ENCODE measurements around the gene HRC. TPM values are rescaled to one million over a fixed set of nuclear protein-coding genes. Genes with fewer than 3 reads are reported as not detected.

The HRC gene
- total and polyA plus RNA-seq, 2 donors = 3.8 to 5.2 TPM

DNA sequence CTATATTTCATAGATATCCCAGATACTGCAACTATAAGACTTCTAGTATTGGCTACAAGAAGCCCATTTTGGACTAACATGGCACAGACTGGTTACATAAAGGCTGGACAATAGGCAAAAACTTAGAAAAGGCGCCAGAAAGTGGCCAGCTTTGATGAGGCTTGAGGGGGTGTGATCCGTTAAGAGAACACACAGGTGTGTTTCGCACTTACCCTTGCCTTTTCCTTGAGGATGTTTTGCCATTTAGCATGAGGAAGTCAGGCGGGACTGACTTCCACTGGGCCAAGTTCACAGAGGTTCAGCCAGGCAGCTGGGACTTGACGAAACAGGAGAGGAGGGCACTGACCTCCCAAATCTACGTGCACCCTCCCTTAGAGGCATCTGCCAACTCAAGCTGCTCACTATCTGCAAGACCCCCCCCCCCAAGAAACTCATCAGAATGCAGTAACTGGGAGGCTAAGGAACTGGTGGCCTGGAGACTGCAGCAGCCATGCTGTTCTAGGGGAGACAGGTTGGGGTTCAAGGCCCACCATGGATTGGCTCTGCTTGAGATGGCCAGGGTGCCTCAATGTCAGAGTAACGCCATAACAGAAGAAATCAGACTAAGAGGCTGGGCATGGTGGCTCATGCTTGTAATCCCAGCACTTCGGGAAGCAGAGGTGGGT, 45.5 kb downstream of the HRC start:
- DNase-seq (ENCODE audit: extremely low spot score) = no peak
- H3K4me1 ChIP-seq (ENCODE audit: insufficient read depth) = no peaks in the 10 kb centered on the region
- no peak overlapping the region for H3K4me3 ChIP-seq (ENCODE audit: low read depth, low read length)
- 78% methylated on average over 8 of the region's 8 CpGs for WGBS
- no peak overlapping the region for H3K27ac ChIP-seq (ENCODE audit: low read depth)
- H3K36me3 ChIP-seq (ENCODE audit: insufficient read depth) = peaks cover 4% of the 10 kb centered on the region

- Histone ChIP-seq H3K4me1 (ENCODE audit: insufficient read depth) (no peaks in the 10 kb centered on the region), H3K4me3 (ENCODE audit: low read depth, low read length) (no peak overlapping the region), H3K36me3 (ENCODE audit: insufficient read depth) (peaks cover 4% of the 10 kb centered on the region), H3K27ac (ENCODE audit: low read depth) (no peak overlapping the region)
- no peak for DNase-seq (ENCODE audit: extremely low spot score)
- 72% methylated on average over 5 of the region's 5 CpGs for WGBS
Measured at GRCh38 chr19:49109051-49109450, 46.1 kb downstream of the HRC start.

DNA sequence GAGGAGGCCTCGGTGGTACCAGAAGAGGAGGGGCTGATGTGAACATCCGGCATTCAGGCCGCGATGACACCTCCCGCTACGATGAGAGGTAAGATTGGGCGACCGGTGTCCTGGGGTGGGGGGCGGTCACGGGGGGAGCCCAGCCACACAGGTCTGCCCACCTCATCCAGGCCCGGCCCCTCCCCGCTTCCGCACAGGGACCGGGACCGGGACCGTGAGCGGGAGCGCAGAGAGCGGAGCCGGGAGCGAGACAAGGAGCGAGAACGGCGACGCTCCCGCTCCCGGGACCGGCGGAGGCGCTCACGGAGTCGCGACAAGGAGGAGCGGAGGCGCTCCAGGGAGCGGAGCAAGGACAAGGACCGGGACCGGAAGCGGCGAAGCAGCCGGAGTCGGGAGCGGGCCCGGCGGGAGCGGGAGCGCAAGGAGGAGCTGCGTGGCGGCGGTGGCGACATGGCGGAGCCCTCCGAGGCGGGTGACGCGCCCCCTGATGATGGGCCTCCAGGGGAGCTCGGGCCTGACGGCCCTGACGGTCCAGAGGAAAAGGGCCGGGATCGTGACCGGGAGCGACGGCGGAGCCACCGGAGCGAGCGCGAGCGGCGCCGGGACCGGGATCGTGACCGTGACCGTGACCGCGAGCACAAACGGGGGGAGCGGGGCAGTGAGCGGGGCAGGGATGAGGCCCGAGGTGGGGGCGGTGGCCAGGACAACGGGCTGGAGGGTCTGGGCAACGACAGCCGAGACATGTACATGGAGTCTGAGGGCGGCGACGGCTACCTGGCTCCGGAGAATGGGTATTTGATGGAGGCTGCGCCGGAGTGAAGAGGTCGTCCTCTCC, 47.4 kb downstream of the HRC start:
- Histone ChIP-seq H3K27ac (ENCODE audit: low read depth) (no peak overlapping the region), H3K4me1 (ENCODE audit: insufficient read depth) (no peaks in the 10 kb centered on the region), H3K36me3 (ENCODE audit: insufficient read depth) (peaks cover 4% of the 10 kb centered on the region), H3K4me3 (ENCODE audit: low read depth, low read length) (no peak overlapping the region)
- 94% methylated on average over 93 of the region's 93 CpGs for WGBS
- no peak for DNase-seq (ENCODE audit: extremely low spot score)

DNA sequence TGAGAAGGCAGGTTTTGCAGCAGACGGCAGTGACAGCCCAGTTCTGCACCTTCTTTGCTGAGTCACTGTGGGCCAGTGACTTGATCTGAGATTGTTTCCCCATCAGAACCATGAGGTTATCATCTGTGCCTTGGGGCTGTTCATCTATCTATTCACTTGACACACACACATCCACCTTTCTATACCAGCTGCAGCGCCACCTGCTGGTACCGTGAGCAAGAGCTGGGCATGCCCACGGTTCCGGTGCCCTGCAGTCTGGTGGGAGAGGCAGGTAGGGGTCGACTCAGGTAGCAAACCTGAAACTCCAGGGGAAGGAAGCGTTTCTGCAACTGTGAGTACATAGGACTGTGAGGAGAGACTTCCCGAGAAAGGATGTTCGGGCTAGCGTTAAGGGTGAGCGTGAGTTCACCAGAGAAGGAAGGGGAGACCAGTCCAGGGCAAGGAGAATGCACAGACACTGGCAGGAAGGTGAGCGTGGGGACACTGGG, 48.5 kb downstream of the HRC start:
- peaks cover 4% of the 10 kb centered on the region for H3K36me3 ChIP-seq (ENCODE audit: insufficient read depth)
- no peaks in the 10 kb centered on the region for H3K4me1 ChIP-seq (ENCODE audit: insufficient read depth)
- H3K4me3 ChIP-seq (ENCODE audit: low read depth, low read length) = no peak overlapping the region
- H3K27ac ChIP-seq (ENCODE audit: low read depth) = no peak overlapping the region
- no peak for DNase-seq (ENCODE audit: extremely low spot score)
- 62% methylated on average over 12 of the region's 12 CpGs for WGBS

DNA sequence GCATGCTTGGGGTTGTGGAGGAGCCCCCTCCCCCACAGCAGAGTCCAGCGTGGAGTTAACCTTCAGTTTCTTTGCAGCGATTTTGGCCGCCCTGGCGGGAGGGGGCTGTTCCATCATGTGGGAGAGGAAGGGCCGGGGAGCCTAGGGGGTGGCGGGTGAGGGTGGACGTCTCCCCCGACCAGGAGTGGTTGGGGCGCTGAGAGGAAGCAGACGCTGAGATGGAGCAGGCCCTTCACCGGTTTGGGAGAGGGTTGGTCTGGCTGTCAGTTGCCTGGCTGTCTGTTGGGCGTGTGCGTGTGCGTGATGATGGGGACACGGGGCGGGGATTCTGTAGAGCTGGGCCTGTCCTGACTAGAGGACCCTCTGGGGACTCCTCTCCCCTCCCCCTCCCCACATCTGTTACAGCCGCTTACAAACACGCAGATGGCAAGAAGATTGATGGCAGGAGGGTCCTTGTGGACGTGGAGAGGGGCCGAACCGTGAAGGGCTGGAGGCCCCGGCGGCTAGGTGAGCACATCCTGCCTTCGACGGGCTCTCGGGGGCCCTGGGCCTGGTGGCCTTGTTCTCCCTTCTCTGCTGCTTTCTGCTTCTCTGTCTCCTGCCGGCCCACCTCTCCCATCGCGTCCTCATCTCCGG, 50.8 kb downstream of the HRC start:
- no peaks in the 10 kb centered on the region for H3K4me1 ChIP-seq (ENCODE audit: insufficient read depth)
- 79% methylated on average over 30 of the region's 30 CpGs for WGBS
- no peak for DNase-seq (ENCODE audit: extremely low spot score)
- no peak overlapping the region for H3K27ac ChIP-seq (ENCODE audit: low read depth)
- no peak overlapping the region for H3K4me3 ChIP-seq (ENCODE audit: low read depth, low read length)
- H3K36me3 ChIP-seq (ENCODE audit: insufficient read depth) = peaks cover 6% of the 10 kb centered on the region

GRCh38 chr19:49103331-49104085, 51.7 kb downstream of the HRC start:
- WGBS = 85% methylated on average over 33 of the region's 33 CpGs
- no peak for DNase-seq (ENCODE audit: extremely low spot score)
- peaks cover 6% of the 10 kb centered on the region for H3K36me3 ChIP-seq (ENCODE audit: insufficient read depth)

GRCh38 chr19:49102303-49102702, 52.9 kb downstream of the HRC start:
- Histone ChIP-seq H3K27ac (ENCODE audit: low read depth) (no peak overlapping the region), H3K36me3 (ENCODE audit: insufficient read depth) (peaks cover 2% of the 10 kb centered on the region), H3K4me1 (ENCODE audit: insufficient read depth) (no peaks in the 10 kb centered on the region), H3K4me3 (ENCODE audit: low read depth, low read length) (no peak overlapping the region)
- DNase-seq (ENCODE audit: extremely low spot score) = no peak
- 88% methylated on average over 12 of the region's 12 CpGs for WGBS

More at GRCh38 chr19:49103331-49104085, 51.7 kb downstream of the HRC start:
- H3K27ac ChIP-seq (ENCODE audit: low read depth) = no peak overlapping the region
- H3K4me1 ChIP-seq (ENCODE audit: insufficient read depth) = no peaks in the 10 kb centered on the region
- no peak overlapping the region for H3K4me3 ChIP-seq (ENCODE audit: low read depth, low read length)

Other genes starting within 250 kb of the HRC start
- gene DHDH, start 221.7 kb downstream of the HRC start, total RNA-seq = 0.37 TPM
- 0.75 TPM for gene DHDH, start 221.7 kb downstream of the HRC start, polyA plus RNA-seq
- 13.1 TPM for gene BAX, start 200.5 kb downstream of the HRC start, total RNA-seq
- gene BAX, start 200.5 kb downstream of the HRC start, polyA plus RNA-seq = 73.0 TPM
- gene FTL, start 190.1 kb downstream of the HRC start, total RNA-seq = 1,234 TPM
- 4,798 TPM for gene FTL, start 190.1 kb downstream of the HRC start, polyA plus RNA-seq
- gene GYS1, start 162.1 kb downstream of the HRC start, total RNA-seq = 33.3 TPM
- gene GYS1, start 162.1 kb downstream of the HRC start, polyA plus RNA-seq = 39.5 TPM
- 61.3 TPM for gene RUVBL2, start 161.5 kb downstream of the HRC start, total RNA-seq
- gene RUVBL2, start 161.5 kb downstream of the HRC start, polyA plus RNA-seq = 83.4 TPM
- gene LHB, start 138.3 kb downstream of the HRC start, total RNA-seq = not detected
- gene LHB, start 138.3 kb downstream of the HRC start, polyA plus RNA-seq = not detected
- not detected for gene CGB3, start 131.1 kb downstream of the HRC start, total RNA-seq
- not detected for gene CGB3, start 131.1 kb downstream of the HRC start, polyA plus RNA-seq
- not detected for gene CGB2, start 123.5 kb downstream of the HRC start, total RNA-seq
- not detected for gene CGB2, start 123.5 kb downstream of the HRC start, polyA plus RNA-seq
- gene CGB1, start 118.5 kb downstream of the HRC start, total RNA-seq = not detected
- gene CGB1, start 118.5 kb downstream of the HRC start, polyA plus RNA-seq = not detected
- not detected for gene CGB5, start 111.5 kb downstream of the HRC start, total RNA-seq
- gene CGB5, start 111.5 kb downstream of the HRC start, polyA plus RNA-seq = not detected
- not detected for gene CGB8, start 106.3 kb downstream of the HRC start, total RNA-seq
- not detected for gene CGB8, start 106.3 kb downstream of the HRC start, polyA plus RNA-seq
- gene CGB7, start 97.6 kb downstream of the HRC start, total RNA-seq = not detected
- gene CGB7, start 97.6 kb downstream of the HRC start, polyA plus RNA-seq = 0.37 TPM
- 2.5 TPM for gene NTF4, start 90.6 kb downstream of the HRC start, total RNA-seq
- gene NTF4, start 90.6 kb downstream of the HRC start, polyA plus RNA-seq = 4.1 TPM
- not detected for gene KCNA7, start 82.7 kb downstream of the HRC start, total RNA-seq
- gene KCNA7, start 82.7 kb downstream of the HRC start, polyA plus RNA-seq = not detected
- gene SNRNP70, start 69.9 kb downstream of the HRC start, total RNA-seq = 166 TPM
- gene SNRNP70, start 69.9 kb downstream of the HRC start, polyA plus RNA-seq = 191 TPM
- gene LIN7B, start 41.0 kb downstream of the HRC start, total RNA-seq = 4.7 TPM
- 18.5 TPM for gene LIN7B, start 41.0 kb downstream of the HRC start, polyA plus RNA-seq
- gene C19orf73, start 36.3 kb downstream of the HRC start, total RNA-seq = not detected
- gene C19orf73, start 36.3 kb downstream of the HRC start, polyA plus RNA-seq = 1.6 TPM
- gene PPFIA3, start 35.9 kb downstream of the HRC start, total RNA-seq = 5.2 TPM
- gene PPFIA3, start 35.9 kb downstream of the HRC start, polyA plus RNA-seq = 12.2 TPM
- 18.0 TPM for gene TRPM4, start 2.4 kb upstream of the HRC start, total RNA-seq
- 18.8 TPM for gene TRPM4, start 2.4 kb upstream of the HRC start, polyA plus RNA-seq
- 0.26 TPM for gene SLC6A16, start 169.8 kb upstream of the HRC start, total RNA-seq
- 2.0 TPM for gene SLC6A16, start 169.8 kb upstream of the HRC start, polyA plus RNA-seq
- gene CD37, start 180.0 kb upstream of the HRC start, total RNA-seq = 6.5 TPM
- 12.4 TPM for gene CD37, start 180.0 kb upstream of the HRC start, polyA plus RNA-seq
- gene TEAD2, start 207.0 kb upstream of the HRC start, total RNA-seq = 21.1 TPM
- gene TEAD2, start 207.0 kb upstream of the HRC start, polyA plus RNA-seq = 54.8 TPM
- gene DKKL1, start 208.5 kb upstream of the HRC start, total RNA-seq = not detected
- 0.46 TPM for gene DKKL1, start 208.5 kb upstream of the HRC start, polyA plus RNA-seq
- not detected for gene KASH5, start 232.9 kb upstream of the HRC start, total RNA-seq
- not detected for gene KASH5, start 232.9 kb upstream of the HRC start, polyA plus RNA-seq